HCT116 (cell line): Measurements from ENCODE around the gene PTPRO. TPM values are rescaled to one million over a fixed set of nuclear protein-coding genes. Genes with fewer than 3 reads are reported as not detected.

ENCODE experiments used
- ATAC-seq: fragments of 200-7000 bp; cut with Tn5 transposase; 2 replicates; pipeline ENCODE4 v1.9.1; 2020; ENCODE audit warnings: mild to moderate bottlenecking, moderate library complexity
- BruUV-seq: library from RNA; stranded (reverse); fragments of 400-500 nt; replicated peaks from 2 replicates; lab custom pipeline; 2021; lab: Mats Ljungman, UMichigan
- CTCF ChIA-PET: fragments of 300-600 bp; sonication (Branson Sonifier 250); formaldehyde crosslinking; loops from one replicate; lab custom pipeline; 2021; ENCODE audit warnings: antibody characterized with exemption; lab: Charles Lee
- POLR2A ChIA-PET: fragments of 300-600, 350-600 bp; sonication (Branson Sonifier 250); formaldehyde crosslinking; loops from one replicate; lab custom pipeline; 2021; ENCODE audit warnings: antibody characterized with exemption; lab: Charles Lee
- RAD21 ChIA-PET, 2 experiments: fragments of 300-600 bp; sonication (Branson Sonifier 250); formaldehyde crosslinking; loops; one replicate each; lab custom pipeline; 2023; ENCODE audit warnings: low total read pairs in 2 of 2; ENCODE audit not compliant: uncharacterized antibody in 2 of 2, unreplicated experiment in 2 of 2, low non-redundant PET in 1 of 2; lab: Charles Lee
- DNase-seq: peaks from one replicate; pipeline ENCODE4 v3.0.0-alpha.2; 2010; ENCODE audit warnings: low read depth, low spot score
- H2AFZ ChIP-seq: fragments of 200-600 bp; shearing (Covaris generic), sonication (generic); 2 replicates; pipeline ENCODE4 v1.6.1; 2017; ENCODE audit warnings: low read depth, mixed run types, mixed read lengths, antibody characterized with exemption, low read length; ENCODE audit not compliant: poor library complexity, severe bottlenecking
- H3K27ac ChIP-seq: 2 replicates; pipeline ENCODE4 v1.5.1; 2012; ENCODE audit warnings: low read depth, low read length
- H3K27me3 ChIP-seq: fragments of 200-600 bp; sonication (generic); 2 replicates; pipeline ENCODE4 v1.6.1; 2016; ENCODE audit warnings: mixed run types, low read length, mixed read lengths; ENCODE audit not compliant: insufficient read depth
- H3K36me3 ChIP-seq, 2 experiments: fragments of 200-500 bp in 1 of 2; fragments of 200-600 bp in 1 of 2; sonication (Bioruptor generic) in 1 of 2; sonication (generic) in 1 of 2; 2 replicates each; pipeline versions ENCODE4 v1.5.1 to v1.6.1; 2014 to 2016; ENCODE audit warnings: low read length in 2 of 2, inconsistent platforms in 1 of 2, mixed read lengths in 1 of 2, mixed run types in 1 of 2; ENCODE audit not compliant: insufficient read depth in 2 of 2, control insufficient read depth in 1 of 2
- H3K4me1 ChIP-seq, 2 experiments: fragments of 200-600 bp in 1 of 2; sonication (generic) in 1 of 2; 2 replicates each; pipeline versions ENCODE4 v1.5.1 to v1.6.1; 2012 to 2017; ENCODE audit warnings: low read length in 2 of 2, inconsistent platforms in 1 of 2, mild to moderate bottlenecking in 1 of 2, mixed read lengths in 1 of 2, mixed run types in 1 of 2, moderate library complexity in 1 of 2; ENCODE audit not compliant: insufficient read depth in 2 of 2, control insufficient read depth in 1 of 2
- H3K4me2 ChIP-seq: fragments of 200-600 bp; sonication (generic); 2 replicates; pipeline ENCODE4 v1.6.1; 2017; ENCODE audit warnings: mixed run types, low read length, mixed read lengths
- H3K4me3 ChIP-seq, 2 experiments: fragments of 200-600 bp in 1 of 2; sonication (generic) in 1 of 2; replicated peaks in 1 of 2; 2 replicates each; pipeline ENCODE4 v1.5.1; 2011 to 2016; ENCODE audit warnings: low read length in 2 of 2, control low read depth in 1 of 2, low read depth in 1 of 2, mild to moderate bottlenecking in 1 of 2, mixed read lengths in 1 of 2, mixed run types in 1 of 2
- H3K79me2 ChIP-seq: fragments of 200-600 bp; sonication (generic); 2 replicates; pipeline ENCODE4 v1.6.1; 2017; ENCODE audit warnings: mild to moderate bottlenecking, mixed run types, low read length, moderate library complexity, mixed read lengths; ENCODE audit not compliant: insufficient read depth
- H3K9ac ChIP-seq: fragments of 200-600 bp; sonication (generic); 2 replicates; pipeline ENCODE4 v1.6.1; 2016; ENCODE audit warnings: low read length, mixed read lengths
- H3K9me2 ChIP-seq: fragments of 200-600 bp; sonication (generic), shearing (Covaris generic); 2 replicates; pipeline ENCODE4 v1.6.1; 2017; ENCODE audit warnings: mixed run types, mild to moderate bottlenecking, moderate library complexity; ENCODE audit not compliant: insufficient read depth
- H3K9me3 ChIP-seq, 2 experiments: fragments of 200-500 bp in 1 of 2; fragments of 200-600 bp in 1 of 2; sonication (Bioruptor generic) in 1 of 2; sonication (generic) in 1 of 2; 2 replicates each; pipeline ENCODE4 v1.6.1; 2014 to 2017; ENCODE audit warnings: low read length in 2 of 2, mixed read lengths in 2 of 2, inconsistent platforms in 1 of 2, low read depth in 1 of 2, mild to moderate bottlenecking in 1 of 2, mixed run types in 1 of 2, moderate library complexity in 1 of 2; ENCODE audit not compliant: control insufficient read depth in 1 of 2, insufficient read depth in 1 of 2
- H4K20me1 ChIP-seq: fragments of 200-600 bp; sonication (generic), shearing (Covaris generic); 2 replicates; pipeline ENCODE4 v1.6.1; 2017; ENCODE audit warnings: mixed run types, mild to moderate bottlenecking, moderate library complexity; ENCODE audit not compliant: insufficient read depth
- ATF3 ChIP-seq: IDR thresholded peaks from 2 replicates; pipeline ENCODE4 v1.6.1; 2012
- CBX3 ChIP-seq: IDR thresholded peaks from 2 replicates; pipeline ENCODE4 v1.6.1; 2012; ENCODE audit warnings: low read depth
- CEBPB ChIP-seq: IDR thresholded peaks from 2 replicates; pipeline ENCODE4 v1.6.1; 2012; ENCODE audit warnings: low read depth
- ELF1 ChIP-seq: IDR thresholded peaks from 2 replicates; pipeline ENCODE4 v1.6.1; 2012; ENCODE audit warnings: low read depth, borderline replicate concordance
- EZH2 ChIP-seq: fragments of 200-600 bp; sonication (generic); IDR thresholded peaks from 2 replicates; pipeline ENCODE4 v1.6.1; 2017; ENCODE audit warnings: antibody characterized with exemption, mixed run types
- EZH2phosphoT487 ChIP-seq: fragments of 200-600 bp; IDR thresholded peaks from 2 replicates; pipeline ENCODE4 v1.6.1; 2018; ENCODE audit warnings: antibody characterized with exemption, borderline replicate concordance
- FOSL1 ChIP-seq: IDR thresholded peaks from 2 replicates; pipeline ENCODE4 v1.6.1; 2012; ENCODE audit warnings: low read depth
- JUND ChIP-seq: IDR thresholded peaks from 2 replicates; pipeline ENCODE4 v1.6.1; 2012
- MAX ChIP-seq: IDR thresholded peaks from 2 replicates; pipeline ENCODE4 v1.6.1; 2012
- POLR2A ChIP-seq: IDR thresholded peaks from 2 replicates; pipeline ENCODE4 v1.7.0; 2011; ENCODE audit warnings: borderline replicate concordance; ENCODE audit not compliant: insufficient read depth, insufficient read length; ENCODE audit errors: extremely low read depth
- POLR2AphosphoS5 ChIP-seq: IDR thresholded peaks from 2 replicates; pipeline ENCODE4 v1.6.1; 2011; ENCODE audit warnings: mild to moderate bottlenecking, low read depth, low read length, moderate library complexity
- SP1 ChIP-seq: IDR thresholded peaks from 2 replicates; pipeline ENCODE4 v1.6.1; 2012; ENCODE audit warnings: low read depth
- SRF ChIP-seq: IDR thresholded peaks from 2 replicates; pipeline ENCODE4 v1.6.1; 2012; ENCODE audit warnings: low read depth
- TCF7L2 ChIP-seq: IDR thresholded peaks from 2 replicates; pipeline ENCODE4 v1.7.0; 2011; ENCODE audit warnings: borderline replicate concordance, inconsistent platforms; ENCODE audit not compliant: insufficient read depth, insufficient read length; ENCODE audit errors: extremely low read depth
- YY1 ChIP-seq: IDR thresholded peaks from 2 replicates; pipeline ENCODE4 v1.6.1; 2011; ENCODE audit warnings: low read length, low read depth, moderate library complexity, mild to moderate bottlenecking; ENCODE audit not compliant: insufficient replicate concordance; ENCODE audit errors: extremely low read depth
- ZBTB33 ChIP-seq: IDR thresholded peaks from 2 replicates; pipeline ENCODE4 v1.6.1; 2011; ENCODE audit warnings: mild to moderate bottlenecking, low read length, moderate library complexity; ENCODE audit not compliant: insufficient replicate concordance; ENCODE audit errors: extremely low read depth
- intact Hi-C: fragments of 100-400 bp; cut with micrococcal nuclease; formaldehyde crosslinking; loops from 2 replicates; pipeline ENCODE4 v1.10.0; 2022
- total RNA-seq: library from RNA; stranded (reverse); gene quantifications from one replicate; pipeline ENCODE4 v1.2.1, GENCODE V29; 2021; ENCODE audit not compliant: unreplicated experiment

The PTPRO gene
- total RNA-seq, 1 experiment from 2014 or later: not detected

GRCh38 chr12:15387772-15388171 lies 65.5 kb downstream of the PTPRO start (continued):
- TF ChIP-seq EZH2phosphoT487 (no peak), SRF (no peak), YY1 (no peak), JUND (no peak), POLR2A (no peak)

GRCh38 chr12:15389561-15389960 lies 67.3 kb downstream of the PTPRO start:
- no peak overlapping the region for H3K4me3 ChIP-seq
- TF ChIP-seq CEBPB (no peak), FOSL1 (no peak), POLR2AphosphoS5 (no peak), MAX (no peak)
- TF ChIP-seq, all 23 proteins: peak for 0
- no peaks in the 10 kb centered on the region for H3K36me3 ChIP-seq
- intact Hi-C loops: no loop called here
- H3K79me2 ChIP-seq: no peaks in the 10 kb centered on the region
- no peaks in the 10 kb centered on the region for H3K4me1 ChIP-seq
- no peak overlapping the region for H3K27ac ChIP-seq
- POLR2A ChIA-PET: no interaction called here
- BruUV-seq: no TSS peak
- H3K9ac ChIP-seq: no peak overlapping the region
- CTCF ChIA-PET: no interaction called here
- H4K20me1 ChIP-seq: no peaks in the 10 kb centered on the region
- peaks cover 53% of the 10 kb centered on the region for H3K27me3 ChIP-seq
- H2AFZ ChIP-seq: no peak overlapping the region
- H3K4me2 ChIP-seq: no peak overlapping the region
- DNase-seq (no peak), ATAC-seq (no peak)
- RAD21 ChIA-PET: no interaction called here
- no peaks in the 10 kb centered on the region for H3K9me2 ChIP-seq
- no peaks in the 10 kb centered on the region for H3K9me3 ChIP-seq

GRCh38 chr12:15393037-15393436 lies 70.7 kb downstream of the PTPRO start:
- no peak overlapping the region for H2AFZ ChIP-seq
- no peaks in the 10 kb centered on the region for H3K9me2 ChIP-seq
- no peaks in the 10 kb centered on the region for H4K20me1 ChIP-seq
- no peak overlapping the region for H3K4me3 ChIP-seq
- H3K4me2 ChIP-seq: no peak overlapping the region
- H3K9ac ChIP-seq: no peak overlapping the region
- peaks cover 52% of the 10 kb centered on the region for H3K27me3 ChIP-seq
- H3K27ac ChIP-seq: no peak overlapping the region
- H3K36me3 ChIP-seq: no peaks in the 10 kb centered on the region
- no peaks in the 10 kb centered on the region for H3K4me1 ChIP-seq
- no peak for TF ChIP-seq CBX3
- TF ChIP-seq ATF3: no peak
- TF ChIP-seq JUND: no peak
- TF ChIP-seq SP1: no peak
- no peak for TF ChIP-seq ELF1
- no peak for TF ChIP-seq ZBTB33
- TF ChIP-seq EZH2phosphoT487: no peak
- no peak for TF ChIP-seq EZH2
- no peak for TF ChIP-seq TCF7L2
- TF ChIP-seq, all 23 proteins: peak for 0
- H3K9me3 ChIP-seq: no peaks in the 10 kb centered on the region
- DNase-seq: no peak
- ChIA-PET CTCF (no interaction called here), RAD21 (no interaction called here), POLR2A (no interaction called here)
- ATAC-seq: no peak
- intact Hi-C loops: no loop called here
- no TSS peak for BruUV-seq
- H3K79me2 ChIP-seq: no peaks in the 10 kb centered on the region
